NCI-H146 (cell line): Measurements from ENCODE around the gene MRAP.

ENCODE experiments used
- DNase-seq: peaks from one replicate; lab custom pipeline; 2025; lab: John Stamatoyannopoulos, UW

MRAP gene

DNA sequence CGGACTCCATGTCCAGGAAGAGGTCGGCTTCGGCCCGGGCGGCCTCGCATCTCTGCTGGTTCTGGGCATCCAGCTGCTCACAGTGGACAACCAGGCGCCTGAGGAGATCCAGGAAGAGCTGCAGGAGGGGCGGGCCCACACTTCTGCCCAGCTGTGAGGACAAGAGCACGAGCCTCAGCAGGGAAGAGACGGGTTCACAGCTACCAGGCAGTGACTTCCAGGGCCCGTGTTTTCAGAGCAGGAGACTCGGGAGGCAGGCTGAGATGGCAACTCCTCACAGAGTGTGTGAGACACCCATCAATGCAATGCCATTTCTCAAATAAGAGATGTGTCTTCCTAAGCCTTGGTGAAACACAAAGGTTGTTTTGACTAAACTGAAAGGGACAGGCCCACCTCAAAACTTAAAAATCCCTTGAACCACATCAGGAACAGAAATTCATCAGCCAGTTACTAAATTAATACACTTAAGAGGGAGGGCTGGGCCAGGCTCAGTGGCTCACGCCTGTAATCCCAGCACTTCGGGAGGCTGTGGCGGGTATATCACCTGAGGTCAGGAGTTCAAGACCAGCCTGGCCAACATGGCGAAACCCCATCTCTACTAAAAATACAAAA, 50.8 kb downstream of the MRAP start:
- DNase-seq: no peak

GRCh38 chr21:32350211-32350980, 51.7 kb downstream of the MRAP start:
- no peak for DNase-seq

DNA sequence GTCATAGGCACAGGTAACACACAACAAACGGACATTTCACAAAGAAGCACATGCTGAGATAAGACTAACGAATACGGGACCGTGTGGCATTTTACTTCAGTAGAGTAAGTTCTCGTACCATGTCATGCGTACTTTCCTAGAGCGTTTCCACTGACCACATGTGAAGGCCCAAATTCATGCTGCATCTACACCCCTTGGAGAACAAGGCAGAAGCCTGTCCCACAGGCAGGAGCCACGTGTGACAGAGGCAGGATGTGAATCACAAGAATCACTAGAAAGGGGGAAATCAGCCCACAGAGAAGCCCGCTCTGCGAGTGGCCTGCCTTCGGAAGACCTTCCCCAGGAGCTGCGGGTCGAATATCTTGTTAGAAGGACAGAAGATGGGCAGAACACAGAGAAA, 52.3 kb downstream of the MRAP start:
- no peak for DNase-seq

- DNase-seq: no peak
Measured at GRCh38 chr21:32351428-32351827, 52.8 kb downstream of the MRAP start.

DNA sequence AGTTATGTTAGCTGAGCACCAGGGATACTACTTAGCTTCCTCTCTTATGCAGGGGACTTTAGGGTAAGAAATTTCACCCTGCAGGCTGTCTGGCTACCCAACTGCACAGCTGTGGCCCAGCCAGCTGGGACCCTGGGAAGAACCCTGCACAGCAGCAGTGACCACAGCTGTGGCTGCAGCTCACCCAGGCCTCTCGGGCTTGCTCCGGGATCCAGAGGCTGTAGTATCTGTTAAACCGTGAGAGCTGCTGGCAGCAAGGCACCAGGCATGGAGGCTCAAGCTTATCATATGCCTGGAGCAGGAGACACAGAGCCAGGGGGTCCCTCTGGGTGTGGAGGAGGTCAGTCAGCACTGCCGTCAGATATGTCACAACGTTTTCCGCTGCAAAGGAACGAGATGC, 53.9 kb downstream of the MRAP start:
- DNase-seq: no peak

GRCh38 chr21:32353002-32353711, 54.5 kb downstream of the MRAP start:
- DNase-seq: no peak

DNA sequence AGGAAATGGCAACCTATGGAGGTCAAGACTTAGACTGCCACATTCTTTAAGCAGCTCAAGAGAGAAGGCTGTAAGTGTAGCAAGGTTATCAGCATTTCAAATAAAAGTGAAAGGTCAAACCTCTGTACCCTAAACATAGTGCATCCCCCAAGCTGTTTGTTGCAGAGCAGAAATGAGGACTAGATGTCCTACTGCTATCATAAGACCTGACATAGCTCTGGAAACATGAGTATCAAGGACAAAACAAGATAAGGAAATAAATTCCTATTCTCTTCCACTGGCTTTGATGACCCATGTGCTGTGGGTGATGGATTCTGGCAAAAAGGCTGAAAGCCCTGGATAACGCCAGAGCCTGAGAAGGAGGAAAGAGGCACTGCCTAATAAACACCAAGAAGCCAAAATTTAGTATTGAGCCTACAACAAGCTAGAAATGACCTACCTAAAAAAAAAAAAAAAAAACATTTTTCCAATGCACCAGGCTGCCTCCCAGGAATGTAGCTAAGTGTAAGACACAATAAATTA, 58.3 kb downstream of the MRAP start:
- no peak for DNase-seq

DNA sequence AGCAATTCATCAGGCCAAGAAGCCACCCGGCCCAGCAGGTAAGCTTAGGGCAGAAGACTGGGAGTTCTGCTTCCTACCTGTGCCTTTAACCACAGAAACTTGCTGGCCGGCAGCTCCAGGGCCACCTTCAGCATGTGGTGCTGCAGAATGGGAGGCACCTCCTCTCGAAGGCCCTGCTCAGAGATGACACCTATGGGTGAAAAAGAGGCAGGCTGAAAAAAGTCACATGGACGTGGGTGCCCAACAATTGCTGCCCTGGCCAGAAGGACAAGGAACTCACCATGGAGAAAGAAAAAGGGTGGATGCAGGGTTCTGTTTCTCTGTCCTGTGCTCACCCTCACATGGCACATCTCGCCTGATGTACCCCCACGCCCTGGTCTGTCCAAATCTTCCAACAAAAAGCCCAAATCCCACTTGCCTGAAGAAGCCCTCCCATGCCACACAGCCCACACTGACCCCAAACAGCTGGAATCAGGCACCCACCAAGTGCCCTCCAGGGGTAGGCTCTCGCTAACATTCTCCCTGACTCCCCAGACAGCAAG, 61.1 kb downstream of the MRAP start:
- peak; percentile 1 for DNase-seq

GRCh38 chr21:32360401-32360975, 61.8 kb downstream of the MRAP start:
- peak; percentile 63 for DNase-seq
